Spleen (tissue), 11 donors: ENCODE results near the gene RETREG1. TPM values are rescaled to one million over a fixed set of nuclear protein-coding genes. Genes with fewer than 3 reads are reported as not detected.
"Not testable (repeated sequence)": the region's sequence is repeated elsewhere in the genome, so short reads cannot be mapped to it uniquely, and the experiment has no call there.

Experiments used
- DNase-seq: peaks from one replicate; pipeline ENCODE4 v3.0.0-alpha.2; 2020
- H3K27ac ChIP-seq, 8 donors: fragments of 200-600 bp; sonication (generic) in 7 of 8; 1 replicate in 4 of 8; 2 replicates in 4 of 8; pipeline versions ENCODE4 v1.5.0 to v1.8.0; 2016 to 2021; ENCODE audit warnings: inconsistent platforms in 4 of 8, mild to moderate bottlenecking in 4 of 8, moderate library complexity in 1 of 8
- H3K27me3 ChIP-seq, 7 donors: fragments of 200-600 bp; sonication (generic) in 6 of 7; replicated peaks in 1 of 7; 1 replicate in 4 of 7; 2 replicates in 3 of 7; pipeline versions ENCODE4 v1.5.0 to v1.8.0; 2016 to 2021; ENCODE audit warnings: inconsistent platforms in 3 of 7, mild to moderate bottlenecking in 1 of 7
- H3K36me3 ChIP-seq, 6 donors: fragments of 200-600 bp; sonication (generic) in 5 of 6; 1 replicate in 4 of 6; 2 replicates in 2 of 6; pipeline versions ENCODE4 v1.5.0 to v1.8.0; 2016 to 2021; ENCODE audit warnings: inconsistent platforms in 2 of 6
- H3K4me1 ChIP-seq, 6 donors: fragments of 200-600 bp; sonication (generic) in 5 of 6; 1 replicate in 3 of 6; 2 replicates in 3 of 6; pipeline versions ENCODE4 v1.5.0 to v1.8.0; 2016 to 2021; ENCODE audit warnings: inconsistent platforms in 3 of 6
- H3K4me3 ChIP-seq, 8 donors: fragments of 200-600 bp; sonication (generic) in 7 of 8; 1 replicate in 4 of 8; 2 replicates in 4 of 8; pipeline versions ENCODE4 v1.5.0 to v1.8.0; 2016 to 2021; ENCODE audit warnings: inconsistent platforms in 4 of 8, mild to moderate bottlenecking in 4 of 8, moderate library complexity in 2 of 8
- H3K9me3 ChIP-seq, 8 donors: fragments of 200-600 bp; sonication (generic) in 7 of 8; 1 replicate in 4 of 8; 2 replicates in 4 of 8; pipeline versions ENCODE4 v1.5.0 to v1.8.0; 2016 to 2021; ENCODE audit warnings: inconsistent platforms in 4 of 8
- POLR2A ChIP-seq, 3 donors: fragments of 450-650 bp; IDR thresholded peaks; one replicate each; pipeline ENCODE4 v1.5.1; 2017; ENCODE audit warnings: antibody characterized with exemption in 3 of 3, mild to moderate bottlenecking in 1 of 3
- POLR2AphosphoS5 ChIP-seq, 3 donors: sonication (generic); formaldehyde crosslinking; IDR thresholded peaks; one replicate each; pipeline ENCODE4 v1.5.1; 2017; ENCODE audit warnings: antibody characterized with exemption in 3 of 3
- WGBS, 5 donors: extraction: QIAGEN DNeasy Blood & Tissue Kit in 3 of 5; methylation state at CpG; one replicate each; pipeline versions ENCODE4 v1.1.5 to v1.1.7; 2013 to 2018; 5-methylcytosine and 5-hydroxymethylcytosine counted together
- intact Hi-C: fragments of 100-400 bp; cut with DNase I; formaldehyde crosslinking; loops from one replicate; pipeline ENCODE4 v1.15.0; 2023; ENCODE audit warnings: low total_unique reads
- polyA plus RNA-seq, 3 donors: library from polyadenylated mRNA; stranded (reverse); fragments of 200-250 nt; gene quantifications; one replicate each; pipeline ENCODE4 v1.2.1, GENCODE V29; 2013
- total RNA-seq, 7 donors: library from RNA; depleted of rRNA in 3 of 7; stranded (reverse); fragments of >200 nt in 3 of 7; fragmentation: NEBNext Ultra II Directional in 4 of 7; extraction: Animal tissue kit (Norgen Biotek cat#: 25700) in 4 of 7; gene quantifications; one replicate each; pipeline versions ENCODE4 v1.1.0 to v1.2.1, GENCODE V29; 2016 to 2021
- TF ChIP-seq, protein P1 (sequence below), 11 experiments: fragments of 200-600 bp in 7 of 11; fragments of 450-650 bp in 4 of 11; sonication (generic) in 4 of 11; IDR thresholded peaks in 8 of 11; conservative IDR thresholded peaks in 3 of 11; 1 replicate in 7 of 11; 2 replicates in 4 of 11; pipeline versions ENCODE4 v1.4.0 to v1.8.0; 2016 to 2021; ENCODE audit warnings: antibody characterized with exemption in 11 of 11, inconsistent platforms in 4 of 11, mild to moderate bottlenecking in 1 of 11
- donor health status: healthy with polysubstance abuse.
- donor health status: DM: no; HTN: no; CAD: no; lungs with moderate emphysema.
- donor health status: DM: no; HTN: no; CAD: no.
- donor health status: Bipolar disorder and iron deficiency.
- donor health status: healthy.
- donor health status: DM: no; HTN: no; CAD: no.
- donor health status: DM: yes; HTN: yes; CAD: no.

RETREG1 gene
- total and polyA plus RNA-seq, 10 donors, result 2.5 to 9.0 (median 5.1) TPM

DNA sequence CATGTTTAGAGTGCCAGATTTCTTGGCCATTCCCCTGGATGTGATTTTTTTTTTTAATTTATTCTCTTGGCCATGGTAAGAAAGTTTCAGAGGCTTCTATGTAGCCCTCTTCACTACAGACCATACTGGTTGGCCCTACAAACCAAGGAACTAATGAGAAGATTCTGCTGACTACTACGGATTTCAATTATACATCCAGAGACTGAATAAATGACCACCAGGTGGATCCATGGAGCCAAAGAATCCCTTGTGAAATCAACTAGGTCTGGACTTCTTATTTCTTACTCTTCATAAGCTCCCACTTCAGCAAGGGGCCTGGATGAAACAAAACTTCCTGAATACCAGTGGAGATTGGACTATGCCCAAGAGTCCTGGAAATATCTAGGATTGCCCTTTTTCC is 178.8 kb downstream of the RETREG1 start:
- WGBS, 5 donors, result 64 to 96% (median 78%) methylated on average over 1 of the region's 1 CpG
- Histone ChIP-seq H3K9me3 (no peaks in the 10 kb centered on the region), H3K36me3 (no peaks in the 10 kb centered on the region), H3K27me3 (peaks cover 0 to 14% (median 0%) of the 10 kb centered on the region in 7 donors), H3K4me3 (no peak overlapping the region), H3K27ac (no peak overlapping the region), H3K4me1 (no peaks in the 10 kb centered on the region)
- intact Hi-C loops, result no loop called here
- TF ChIP-seq POLR2AphosphoS5 (IDR thresholded peaks at IDR 0.05), result no peak
- TF ChIP-seq, protein P1, sequence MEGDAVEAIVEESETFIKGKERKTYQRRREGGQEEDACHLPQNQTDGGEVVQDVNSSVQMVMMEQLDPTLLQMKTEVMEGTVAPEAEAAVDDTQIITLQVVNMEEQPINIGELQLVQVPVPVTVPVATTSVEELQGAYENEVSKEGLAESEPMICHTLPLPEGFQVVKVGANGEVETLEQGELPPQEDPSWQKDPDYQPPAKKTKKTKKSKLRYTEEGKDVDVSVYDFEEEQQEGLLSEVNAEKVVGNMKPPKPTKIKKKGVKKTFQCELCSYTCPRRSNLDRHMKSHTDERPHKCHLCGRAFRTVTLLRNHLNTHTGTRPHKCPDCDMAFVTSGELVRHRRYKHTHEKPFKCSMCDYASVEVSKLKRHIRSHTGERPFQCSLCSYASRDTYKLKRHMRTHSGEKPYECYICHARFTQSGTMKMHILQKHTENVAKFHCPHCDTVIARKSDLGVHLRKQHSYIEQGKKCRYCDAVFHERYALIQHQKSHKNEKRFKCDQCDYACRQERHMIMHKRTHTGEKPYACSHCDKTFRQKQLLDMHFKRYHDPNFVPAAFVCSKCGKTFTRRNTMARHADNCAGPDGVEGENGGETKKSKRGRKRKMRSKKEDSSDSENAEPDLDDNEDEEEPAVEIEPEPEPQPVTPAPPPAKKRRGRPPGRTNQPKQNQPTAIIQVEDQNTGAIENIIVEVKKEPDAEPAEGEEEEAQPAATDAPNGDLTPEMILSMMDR (IDR thresholded peaks at IDR 0.05 in 8 of 11, conservative IDR thresholded peaks at IDR 0.05 in 3 of 11), result no peak
- no peak for TF ChIP-seq POLR2A (IDR thresholded peaks at IDR 0.05)
- no peak for DNase-seq

- H3K27ac ChIP-seq, H3K36me3 ChIP-seq, H3K4me1 ChIP-seq, H3K4me3 ChIP-seq, intact Hi-C loops, H3K9me3 ChIP-seq, DNase-seq: not testable (repeated sequence)
- 88 to 93% (median 89%) methylated on average over 13 to 28 of the region's 28 CpGs for WGBS, 5 donors
- H3K27me3 ChIP-seq, result peaks cover 0 to 14% (median 0%) of the 10 kb centered on the region in 7 donors
Observed at GRCh38 chr5:16436065-16436682, 180.6 kb downstream of the RETREG1 start.

DNA sequence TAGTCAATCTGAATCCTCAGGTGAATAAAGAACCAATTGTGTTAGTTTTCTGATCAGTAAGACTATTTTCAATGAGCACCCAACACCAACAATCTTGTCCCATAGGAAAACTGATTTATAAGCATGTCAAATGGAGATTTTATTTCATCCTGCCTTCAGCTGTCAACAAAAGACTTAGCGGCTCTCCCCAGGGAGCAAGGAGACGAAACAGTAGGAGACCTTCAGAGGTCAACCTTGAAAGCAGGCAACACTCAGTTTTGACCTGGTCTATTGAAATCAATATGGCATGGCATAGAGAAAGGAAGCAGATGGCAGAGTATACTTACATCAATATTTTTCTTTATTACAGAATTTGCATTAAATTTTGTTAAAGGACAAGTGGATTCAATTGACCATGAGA is 185.3 kb downstream of the RETREG1 start:
- TF ChIP-seq POLR2AphosphoS5 (IDR thresholded peaks at IDR 0.05), result no peak
- TF ChIP-seq, protein P1 (IDR thresholded peaks at IDR 0.05 in 8 of 11, conservative IDR thresholded peaks at IDR 0.05 in 3 of 11), result no peak
- TF ChIP-seq POLR2A (IDR thresholded peaks at IDR 0.05), result no peak
- Histone ChIP-seq H3K36me3 (no peaks in the 10 kb centered on the region), H3K27me3 (peaks cover 0 to 22% (median 0%) of the 10 kb centered on the region in 7 donors), H3K4me1 (no peaks in the 10 kb centered on the region), H3K27ac (no peak overlapping the region), H3K4me3 (no peak overlapping the region), H3K9me3 (no peaks in the 10 kb centered on the region)
- DNase-seq, result no peak
- WGBS, 5 donors, result 58 to 81% (median 61%) methylated on average over 2 of the region's 2 CpGs
- intact Hi-C loops, result no loop called here

- Histone ChIP-seq H3K9me3 (no peaks in the 10 kb centered on the region), H3K36me3 (no peaks in the 10 kb centered on the region), H3K27ac (no peak overlapping the region), H3K27me3 (peaks cover 0 to 17% (median 0%) of the 10 kb centered on the region in 7 donors), H3K4me1 (no peaks in the 10 kb centered on the region), H3K4me3 (no peak overlapping the region)
- 90 to 97% (median 92%) methylated on average over 7 of the region's 7 CpGs for WGBS, 5 donors
- TF ChIP-seq POLR2AphosphoS5 (IDR thresholded peaks at IDR 0.05) (no peak), POLR2A (IDR thresholded peaks at IDR 0.05) (no peak)
- TF ChIP-seq, protein P1 (IDR thresholded peaks at IDR 0.05 in 8 of 11, conservative IDR thresholded peaks at IDR 0.05 in 3 of 11), result no peak
- intact Hi-C loops, result no loop called here
- DNase-seq, result no peak
Observed at GRCh38 chr5:16430349-16431089, 186.3 kb downstream of the RETREG1 start.
